Mesothelial cell of epicardium (in vitro differentiated cells): Measurements from ENCODE around the gene SMOC2. TPM values are rescaled to one million over a fixed set of nuclear protein-coding genes. Genes with fewer than 3 reads are reported as not detected.

Experiments
- DNase-seq, 2 experiments: peaks; one replicate each; pipeline ENCODE4 v3.0.0; 2021; ENCODE audit warnings: low spot score in 2 of 2; ENCODE audit not compliant: unreplicated experiment in 2 of 2
- H3K27ac Mint-ChIP-seq: 2 replicates; pipeline ENCODE4 v1.8.0; 2021; ENCODE audit warnings: mixed read lengths
- H3K27me3 Mint-ChIP-seq: 2 replicates; pipeline ENCODE4 v1.8.0; 2021; ENCODE audit warnings: low read depth, mixed read lengths
- H3K36me3 Mint-ChIP-seq: 2 replicates; pipeline ENCODE4 v1.8.0; 2021; ENCODE audit warnings: mixed read lengths
- H3K4me1 Mint-ChIP-seq: 2 replicates; pipeline ENCODE4 v1.8.0; 2021; ENCODE audit warnings: mixed read lengths
- H3K4me3 Mint-ChIP-seq: 2 replicates; pipeline ENCODE4 v1.8.0; 2021; ENCODE audit warnings: mild to moderate bottlenecking, moderate library complexity, mixed read lengths
- H3K9me3 Mint-ChIP-seq: 2 replicates; pipeline ENCODE4 v1.8.0; 2021; ENCODE audit warnings: mixed read lengths
- total RNA-seq: library from RNA; stranded (reverse); gene quantifications from 3 replicates; pipeline ENCODE4 v1.2.1, GENCODE V29; 2021
- TF ChIP-seq, protein P1 (sequence below): fragments of 200-600 bp; sonication (generic); IDR thresholded peaks from one replicate; pipeline ENCODE4 v1.5.0; 2021; ENCODE audit warnings: antibody characterized with exemption; ENCODE audit not compliant: unreplicated experiment

SMOC2 gene
- total RNA-seq, 1 donor from 2014 or later: 4.4 TPM

DNA sequence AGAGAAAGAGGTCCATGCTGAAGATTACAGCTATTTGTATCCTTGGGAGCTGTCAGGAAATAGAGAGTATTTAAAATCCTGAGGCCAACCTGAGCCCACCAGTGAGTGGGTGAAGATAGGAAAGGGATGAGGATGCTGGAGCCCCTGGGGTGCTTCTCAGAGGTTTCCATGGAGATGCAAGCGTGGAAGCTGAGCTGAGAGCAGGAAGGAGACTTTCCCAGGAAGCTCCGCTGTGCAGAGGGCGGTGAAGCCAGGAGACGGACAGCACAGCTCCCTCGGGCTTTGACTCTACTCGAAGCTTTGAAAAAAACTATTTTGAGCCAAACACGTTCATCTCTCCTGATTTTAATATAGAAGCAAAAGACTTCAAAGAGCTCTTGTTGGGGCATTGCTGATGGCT, 222.1 kb downstream of the SMOC2 start:
- DNase-seq: no peak
- Mint-ChIP-seq H3K9me3 (peaks cover 8% of the 10 kb centered on the region), H3K27me3 (peaks cover 6% of the 10 kb centered on the region), H3K27ac (no peak overlapping the region), H3K4me3 (no peak overlapping the region), H3K4me1 (peaks cover 27% of the 10 kb centered on the region), H3K36me3 (no peaks in the 10 kb centered on the region)
- TF ChIP-seq, protein P1, sequence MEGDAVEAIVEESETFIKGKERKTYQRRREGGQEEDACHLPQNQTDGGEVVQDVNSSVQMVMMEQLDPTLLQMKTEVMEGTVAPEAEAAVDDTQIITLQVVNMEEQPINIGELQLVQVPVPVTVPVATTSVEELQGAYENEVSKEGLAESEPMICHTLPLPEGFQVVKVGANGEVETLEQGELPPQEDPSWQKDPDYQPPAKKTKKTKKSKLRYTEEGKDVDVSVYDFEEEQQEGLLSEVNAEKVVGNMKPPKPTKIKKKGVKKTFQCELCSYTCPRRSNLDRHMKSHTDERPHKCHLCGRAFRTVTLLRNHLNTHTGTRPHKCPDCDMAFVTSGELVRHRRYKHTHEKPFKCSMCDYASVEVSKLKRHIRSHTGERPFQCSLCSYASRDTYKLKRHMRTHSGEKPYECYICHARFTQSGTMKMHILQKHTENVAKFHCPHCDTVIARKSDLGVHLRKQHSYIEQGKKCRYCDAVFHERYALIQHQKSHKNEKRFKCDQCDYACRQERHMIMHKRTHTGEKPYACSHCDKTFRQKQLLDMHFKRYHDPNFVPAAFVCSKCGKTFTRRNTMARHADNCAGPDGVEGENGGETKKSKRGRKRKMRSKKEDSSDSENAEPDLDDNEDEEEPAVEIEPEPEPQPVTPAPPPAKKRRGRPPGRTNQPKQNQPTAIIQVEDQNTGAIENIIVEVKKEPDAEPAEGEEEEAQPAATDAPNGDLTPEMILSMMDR: no peak

DNA sequence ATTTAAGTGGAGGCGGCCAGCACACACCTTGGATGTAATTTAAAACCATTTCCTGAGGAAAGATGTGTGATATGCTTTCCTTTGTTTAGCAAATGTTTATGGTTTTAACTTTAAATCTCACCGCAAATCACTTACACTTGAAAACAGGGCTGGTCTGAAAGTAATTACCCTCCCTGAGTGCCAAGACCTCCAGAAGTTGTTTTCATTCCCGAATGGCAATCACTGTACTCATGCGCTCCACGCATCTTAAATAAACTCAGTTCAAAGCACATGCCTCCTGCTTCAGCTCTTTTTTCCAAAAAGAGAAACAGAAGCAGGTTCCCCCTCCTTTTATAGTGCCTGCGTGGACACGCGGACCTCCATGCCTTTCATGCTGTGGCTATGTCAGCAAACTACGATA, 224.0 kb downstream of the SMOC2 start:
- Mint-ChIP-seq H3K27ac (no peak overlapping the region), H3K4me3 (no peak overlapping the region), H3K9me3 (no peaks in the 10 kb centered on the region), H3K4me1 (peaks cover 30% of the 10 kb centered on the region), H3K27me3 (peaks cover 6% of the 10 kb centered on the region), H3K36me3 (no peaks in the 10 kb centered on the region)
- DNase-seq: no peak
- TF ChIP-seq, protein P1: no peak

DNA sequence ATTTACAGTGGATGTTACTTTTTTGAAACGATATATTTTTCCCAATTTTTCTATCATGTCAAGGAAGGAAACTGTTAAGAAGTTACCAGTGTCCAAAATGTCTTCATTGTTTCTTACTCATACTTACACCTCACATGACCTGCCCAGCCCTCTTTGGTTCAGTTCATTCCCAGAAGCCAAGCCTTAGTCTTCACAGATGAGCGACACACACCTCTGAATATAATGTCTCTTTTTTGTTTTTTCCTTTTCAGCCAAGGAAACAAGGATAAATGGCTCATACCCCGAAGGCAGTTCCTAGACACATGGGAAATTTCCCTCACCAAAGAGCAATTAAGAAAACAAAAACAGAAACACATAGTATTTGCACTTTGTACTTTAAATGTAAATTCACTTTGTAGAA, 225.2 kb downstream of the SMOC2 start:
- DNase-seq: no peak
- H3K27ac Mint-ChIP-seq: no peak overlapping the region
- peaks cover 6% of the 10 kb centered on the region for H3K27me3 Mint-ChIP-seq
- H3K36me3 Mint-ChIP-seq: no peaks in the 10 kb centered on the region
- TF ChIP-seq, protein P1: no peak
- no peaks in the 10 kb centered on the region for H3K9me3 Mint-ChIP-seq
- H3K4me1 Mint-ChIP-seq: peaks cover 30% of the 10 kb centered on the region
- no peak overlapping the region for H3K4me3 Mint-ChIP-seq

DNA sequence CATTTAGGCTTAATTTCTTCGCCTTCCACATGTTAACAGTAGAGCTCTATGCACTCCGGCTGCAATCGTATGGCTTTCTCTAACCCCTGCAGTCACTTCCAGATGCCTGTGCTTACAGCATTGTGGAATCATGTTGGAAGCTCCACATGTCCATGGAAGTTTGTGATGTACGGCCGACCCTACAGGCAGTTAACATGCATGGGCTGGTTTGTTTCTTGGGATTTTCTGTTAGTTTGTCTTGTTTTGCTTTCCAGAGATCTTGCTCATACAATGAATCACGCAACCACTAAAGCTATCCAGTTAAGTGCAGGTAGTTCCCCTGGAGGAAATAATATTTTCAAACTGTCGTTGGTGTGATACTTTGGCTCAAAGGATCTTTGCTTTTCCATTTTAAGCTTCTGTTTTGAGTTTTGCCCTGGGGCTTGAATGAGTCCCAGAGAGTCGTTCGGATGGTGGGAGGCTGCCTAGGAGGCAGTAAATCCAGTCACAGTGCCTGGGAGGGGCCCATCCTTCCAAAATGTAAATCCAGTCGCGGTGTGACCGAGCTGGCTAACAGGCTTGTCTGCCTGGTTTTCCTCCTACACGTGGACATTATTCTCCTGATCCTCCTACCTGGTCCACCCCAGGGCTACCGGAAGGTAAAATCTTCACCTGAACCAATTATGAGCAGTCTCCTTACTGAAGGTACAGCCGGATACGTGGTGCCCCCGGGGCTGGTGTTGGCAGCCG, 225.9 kb downstream of the SMOC2 start:
- no peak for DNase-seq

DNA sequence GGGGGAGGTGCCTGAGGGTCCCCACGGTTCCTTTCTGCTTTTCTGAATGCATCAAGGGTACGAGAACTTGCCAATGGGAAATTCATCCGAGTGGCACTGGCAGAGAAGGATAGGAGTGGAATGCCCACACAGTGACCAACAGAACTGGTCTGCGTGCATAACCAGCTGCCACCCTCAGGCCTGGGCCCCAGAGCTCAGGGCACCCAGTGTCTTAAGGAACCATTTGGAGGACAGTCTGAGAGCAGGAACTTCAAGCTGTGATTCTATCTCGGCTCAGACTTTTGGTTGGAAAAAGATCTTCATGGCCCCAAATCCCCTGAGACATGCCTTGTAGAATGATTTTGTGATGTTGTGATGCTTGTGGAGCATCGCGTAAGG, 226.4 kb downstream of the SMOC2 start:
- peaks cover 30% of the 10 kb centered on the region for H3K4me1 Mint-ChIP-seq
- peak overlapping the region; percentile 59 for H3K27ac Mint-ChIP-seq
- DNase-seq: no peak
- H3K4me3 Mint-ChIP-seq: no peak overlapping the region
- no peaks in the 10 kb centered on the region for H3K9me3 Mint-ChIP-seq
- TF ChIP-seq, protein P1: no peak
- peaks cover 3% of the 10 kb centered on the region for H3K27me3 Mint-ChIP-seq
- H3K36me3 Mint-ChIP-seq: no peaks in the 10 kb centered on the region

More for the DNA sequence above, 225.9 kb downstream of the SMOC2 start:
- Mint-ChIP-seq H3K4me1 (peaks cover 30% of the 10 kb centered on the region), H3K27me3 (peaks cover 6% of the 10 kb centered on the region), H3K4me3 (peak overlapping the region; percentile 6), H3K36me3 (no peaks in the 10 kb centered on the region), H3K9me3 (no peaks in the 10 kb centered on the region), H3K27ac (peak overlapping the region; percentile 59)
- TF ChIP-seq, protein P1: no peak
